HL-60/S4 treated with retinoic acid at 250 ng/mL for 4 days and 3 days (cell line): ENCODE data around the gene PPEF2.

Source experiments
- in situ Hi-C: fragments of 300-500 bp; cut with MboI; formaldehyde crosslinking; loops from 2 replicates; pipeline ENCODE4 v1.7.0; 2022; ENCODE audit warnings: low sequenced_read_pairs

Gene PPEF2

GRCh38 chr4:75834772-75835154 is 67.5 kb downstream of the PPEF2 start:
- in situ Hi-C loops = no loop called here

- in situ Hi-C loops = no loop called here
These were observed 68.0 kb downstream of the PPEF2 start for GRCh38 chr4:75834095-75834771.

DNA sequence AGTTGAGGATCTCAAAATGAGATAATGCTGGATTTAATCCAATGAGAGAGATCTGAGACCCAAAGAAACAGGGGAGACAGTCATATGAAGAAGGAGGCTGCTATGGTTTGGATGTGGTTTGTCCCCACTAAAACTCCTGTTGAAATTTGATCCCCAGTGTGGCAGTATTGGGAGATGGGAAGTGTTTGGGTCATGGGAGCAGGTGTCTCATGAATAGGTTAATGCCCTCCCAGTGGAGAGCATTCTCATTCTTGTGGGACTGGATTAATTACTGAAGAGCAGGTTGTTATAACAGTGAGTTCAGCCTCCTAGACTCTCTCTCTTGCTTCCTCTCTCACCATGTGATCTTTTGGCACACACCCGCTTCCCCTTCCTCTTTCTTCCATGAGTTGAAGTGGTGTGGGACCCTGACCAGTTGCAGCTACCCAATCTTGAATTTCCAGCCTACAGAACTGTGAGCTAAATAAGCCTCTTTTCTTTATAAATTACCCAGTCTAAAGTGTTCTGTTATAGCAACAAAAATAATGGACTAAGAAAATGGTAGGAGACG is 70.3 kb downstream of the PPEF2 start:
- in situ Hi-C loops = no loop called here

DNA sequence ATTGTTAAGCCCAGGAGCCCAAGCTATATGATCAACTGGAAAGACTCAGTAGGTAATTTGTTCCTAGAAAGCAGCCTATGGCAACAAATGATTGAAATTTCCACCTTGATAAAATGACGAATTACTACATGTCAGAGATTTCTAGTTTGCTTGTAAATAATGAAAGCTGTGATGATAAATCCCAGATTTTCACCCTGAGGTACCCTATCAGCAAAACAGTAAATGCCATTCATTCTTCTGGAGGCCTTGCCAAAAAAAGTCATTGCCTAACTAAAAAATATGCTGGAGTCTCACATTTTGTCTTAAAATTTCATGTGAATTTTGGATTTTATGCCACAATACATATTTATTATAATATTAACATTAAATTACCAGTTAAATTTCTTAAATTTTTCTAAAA is 71.3 kb downstream of the PPEF2 start:
- in situ Hi-C loops = no loop called here

DNA sequence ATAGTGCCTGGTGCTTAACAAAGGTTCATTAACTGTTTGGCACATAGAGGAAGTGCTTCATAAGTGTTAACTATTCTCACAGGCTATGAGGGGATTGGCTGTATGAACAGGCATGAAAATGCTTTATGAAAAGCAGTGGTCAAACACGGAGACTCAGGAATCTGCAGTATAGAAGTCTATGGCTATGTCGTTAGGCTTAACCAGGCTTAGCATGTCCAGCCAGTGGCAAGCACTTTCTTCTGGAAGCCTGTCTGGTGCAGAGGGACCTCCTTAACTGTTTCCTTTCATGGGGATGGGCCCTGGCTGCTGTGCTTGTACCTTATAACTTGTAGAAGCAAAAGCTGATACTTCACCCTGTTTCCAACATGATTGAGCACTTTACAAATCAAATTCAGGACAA is 78.4 kb downstream of the PPEF2 start:
- in situ Hi-C loops = no loop called here

DNA sequence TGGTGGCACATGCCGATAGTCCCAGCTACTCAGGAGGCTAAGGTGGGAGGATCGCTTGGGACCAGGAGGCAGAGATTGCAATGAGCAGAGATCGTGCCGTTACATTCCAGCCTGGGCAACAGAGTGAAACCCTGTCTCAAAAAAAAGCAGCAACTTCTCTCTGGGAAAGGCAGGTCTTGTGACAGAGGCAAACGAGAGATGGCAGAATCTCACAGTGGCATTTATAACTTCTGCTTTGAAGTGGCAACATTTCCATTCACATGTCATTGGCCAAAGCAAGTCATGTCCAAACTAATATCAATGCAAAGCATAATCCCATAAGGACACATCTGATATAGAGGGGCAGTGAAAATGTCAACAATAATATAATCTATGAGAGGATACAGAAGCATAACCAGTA is 79.8 kb downstream of the PPEF2 start:
- in situ Hi-C loops = no loop called here

DNA sequence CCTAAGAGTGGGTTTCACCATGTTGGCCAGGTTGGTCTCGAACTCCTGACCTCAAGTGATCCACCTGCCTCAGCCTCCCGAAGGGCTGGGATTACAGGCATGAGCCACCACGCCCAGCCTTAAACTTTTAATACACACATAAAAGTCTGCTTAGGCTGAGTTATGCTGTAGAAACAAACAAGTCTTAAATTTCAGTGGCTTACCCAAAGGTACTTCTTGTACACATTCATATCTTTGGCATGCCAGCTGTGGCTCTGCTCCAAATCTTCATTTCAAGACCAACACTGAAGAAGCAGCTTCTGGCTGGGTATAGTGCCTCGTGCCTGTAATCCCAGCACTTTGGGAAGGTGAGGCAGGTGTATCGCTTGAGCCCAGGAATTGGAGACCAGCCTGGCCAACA is 80.3 kb downstream of the PPEF2 start:
- in situ Hi-C loops = no loop called here

GRCh38 chr4:75821216-75821615 is 81.0 kb downstream of the PPEF2 start:
- in situ Hi-C loops = no loop called here

GRCh38 chr4:75820676-75821075 is 81.6 kb downstream of the PPEF2 start:
- in situ Hi-C loops = no loop called here

DNA sequence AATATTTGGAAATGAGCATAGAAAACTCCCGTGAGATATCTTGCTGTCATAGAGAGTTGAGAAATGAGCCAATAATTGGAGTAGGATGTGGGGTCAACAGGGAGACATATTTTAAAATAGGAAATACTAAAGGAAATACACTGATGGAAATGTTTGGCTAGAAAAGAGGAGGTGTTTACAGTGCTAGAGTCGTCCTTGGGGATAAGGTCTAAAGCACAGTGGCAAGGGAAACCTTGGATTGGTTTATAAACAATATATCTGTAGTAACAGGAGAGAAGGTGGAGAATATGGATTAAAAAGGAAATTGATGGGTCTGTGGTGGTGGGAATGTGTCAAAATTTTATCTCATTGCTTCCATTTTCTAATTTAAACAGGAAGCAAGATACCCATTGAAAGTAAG is 82.1 kb downstream of the PPEF2 start:
- in situ Hi-C loops = no loop called here

DNA sequence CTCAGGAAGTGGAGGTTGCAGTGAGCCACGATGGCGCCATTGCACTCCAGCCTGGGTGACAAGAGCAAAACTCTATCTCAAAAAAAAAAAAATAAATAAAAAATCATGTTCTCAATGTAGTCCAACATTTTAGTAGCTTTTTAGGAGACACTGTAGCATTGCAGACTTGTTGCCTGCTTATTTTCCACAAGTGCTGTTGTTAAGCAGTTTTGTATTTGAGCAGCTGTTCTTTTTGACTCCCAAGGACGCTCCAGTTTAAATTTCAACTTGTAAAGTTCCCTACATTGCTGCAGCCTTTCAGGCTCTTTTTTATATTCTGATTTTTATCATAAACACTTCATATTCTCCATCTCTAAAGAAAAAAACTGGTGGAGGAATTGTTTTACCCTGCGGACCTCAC is 83.1 kb downstream of the PPEF2 start:
- in situ Hi-C loops = no loop called here

- in situ Hi-C loops = no loop called here
These were observed 84.4 kb downstream of the PPEF2 start for GRCh38 chr4:75817901-75818300.
